GM19043 (cell line): ENCODE results near the gene SMG6.
"Not testable (repeated sequence)": the region's sequence is repeated elsewhere in the genome, so short reads cannot be mapped to it uniquely, and the experiment has no call there.

Experiments
- ATAC-seq: cut with Tn5 transposase; IDR thresholded peaks from one replicate; pipeline ENCODE4 v1.9.1; 2021; ENCODE audit warnings: low read depth; ENCODE audit not compliant: unreplicated experiment

SMG6 gene

GRCh38 chr17:2264067-2264860 lies 39.3 kb downstream of the SMG6 start:
- no peak for ATAC-seq

- no peak for ATAC-seq
Observed at GRCh38 chr17:2263183-2264066, 40.2 kb downstream of the SMG6 start.

- no peak for ATAC-seq
Observed at GRCh38 chr17:2262135-2262587, 41.4 kb downstream of the SMG6 start.

- ATAC-seq: peak; percentile 63
Observed at GRCh38 chr17:2259769-2260536, 43.6 kb downstream of the SMG6 start.

- not testable (repeated sequence) for ATAC-seq
Observed at GRCh38 chr17:2258830-2259229, 44.8 kb downstream of the SMG6 start.

- no peak for ATAC-seq
Observed at GRCh38 chr17:2253768-2254406, 49.7 kb downstream of the SMG6 start.

- no peak for ATAC-seq
Observed at GRCh38 chr17:2253362-2253761, 50.2 kb downstream of the SMG6 start.

- no peak for ATAC-seq
Observed at GRCh38 chr17:2251098-2251497, 52.5 kb downstream of the SMG6 start.

GRCh38 chr17:2250140-2251095 lies 53.2 kb downstream of the SMG6 start:
- ATAC-seq: no peak

- ATAC-seq: no peak
Observed at GRCh38 chr17:2247005-2247404, 56.6 kb downstream of the SMG6 start.

GRCh38 chr17:2244545-2245525 lies 58.8 kb downstream of the SMG6 start:
- no peak for ATAC-seq

GRCh38 chr17:2243953-2244352 lies 59.6 kb downstream of the SMG6 start:
- no peak for ATAC-seq

- ATAC-seq: no peak
Observed at GRCh38 chr17:2241823-2242222, 61.8 kb downstream of the SMG6 start.

- no peak for ATAC-seq
Observed at GRCh38 chr17:2240541-2240940, 63.0 kb downstream of the SMG6 start.

- peak; percentile 63 for ATAC-seq
Observed at GRCh38 chr17:2239882-2240430, 63.6 kb downstream of the SMG6 start.

- no peak for ATAC-seq
Observed at GRCh38 chr17:2239170-2239551, 64.4 kb downstream of the SMG6 start.

GRCh38 chr17:2238432-2239169 lies 65.0 kb downstream of the SMG6 start:
- no peak for ATAC-seq
